Natural killer cell (primary cell): ENCODE measurements around the gene MCCC2. TPM values are rescaled to one million over a fixed set of nuclear protein-coding genes. Genes with fewer than 3 reads are reported as not detected.
"Not testable (repeated sequence)": the region's sequence is repeated elsewhere in the genome, so short reads cannot be mapped to it uniquely, and the experiment has no call there.

ENCODE experiments used
- ATAC-seq, 3 donors: fragments of 150-1000 bp in 2 of 3; fragments of 200-7000 bp in 1 of 3; cut with Tn5 transposase; 1 replicate in 1 of 3; 2 replicates in 2 of 3; pipeline ENCODE4 v1.10.0; 2021; ENCODE audit warnings: mild to moderate bottlenecking in 2 of 3, moderate library complexity in 2 of 3
- DNase-seq, 2 donors: peaks; one replicate each; pipeline versions ENCODE4 v3.0.0 to v3.0.0-alpha.2; 2013 to 2021; ENCODE audit warnings: mixed read lengths in 1 of 2
- H3K27ac ChIP-seq: one replicate; pipeline ENCODE4 v1.5.1; 2013; ENCODE audit warnings: mild to moderate bottlenecking, low read length
- H3K27me3 ChIP-seq: one replicate; pipeline ENCODE4 v1.6.1; 2013; ENCODE audit warnings: low read length; ENCODE audit not compliant: control insufficient read depth, insufficient read depth
- H3K36me3 ChIP-seq: one replicate; pipeline ENCODE4 v1.6.1; 2013; ENCODE audit warnings: low read length; ENCODE audit not compliant: control insufficient read depth, insufficient read depth
- H3K4me1 ChIP-seq: one replicate; pipeline ENCODE4 v1.6.1; 2013; ENCODE audit warnings: low read length; ENCODE audit not compliant: control insufficient read depth, insufficient read depth
- H3K4me3 ChIP-seq: one replicate; pipeline ENCODE4 v1.5.1; 2013; ENCODE audit warnings: low read length
- H3K9me3 ChIP-seq: one replicate; pipeline ENCODE4 v1.6.1; 2013; ENCODE audit warnings: low read length; ENCODE audit not compliant: control insufficient read depth, insufficient read depth
- H3K27ac Mint-ChIP-seq, 2 donors: one replicate each; pipeline ENCODE4 v1.8.0; 2022; ENCODE audit warnings: mild to moderate bottlenecking in 2 of 2, mixed read lengths in 2 of 2, moderate library complexity in 1 of 2
- H3K27me3 Mint-ChIP-seq, 2 donors: one replicate each; pipeline ENCODE4 v1.8.0; 2022; ENCODE audit warnings: low read depth in 2 of 2, mixed read lengths in 2 of 2
- H3K36me3 Mint-ChIP-seq: one replicate; pipeline ENCODE4 v1.8.0; 2022; ENCODE audit warnings: mixed read lengths
- H3K4me1 Mint-ChIP-seq, 2 donors: one replicate each; pipeline ENCODE4 v1.8.0; 2022; ENCODE audit warnings: mixed read lengths in 2 of 2
- H3K4me3 Mint-ChIP-seq: one replicate; pipeline ENCODE4 v1.8.0; 2022; ENCODE audit warnings: mild to moderate bottlenecking, moderate library complexity, mixed read lengths
- H3K9me3 Mint-ChIP-seq, 2 donors: one replicate each; pipeline ENCODE4 v1.8.0; 2022; ENCODE audit warnings: mixed read lengths in 2 of 2
- WGBS: methylation state at CpG from one replicate; pipeline ENCODE4 v1.1.7; 2013; ENCODE audit warnings: missing lambda C conversion rate; ENCODE audit not compliant: insufficient coverage; 5-methylcytosine and 5-hydroxymethylcytosine counted together
- intact Hi-C: fragments of 100-400 bp; cut with micrococcal nuclease; formaldehyde crosslinking; loops from one replicate; pipeline ENCODE4 v1.14.2; 2022
- total RNA-seq, 4 donors: library from RNA; stranded (reverse); fragments of 120-200 nt in 1 of 4; gene quantifications; one replicate each; pipeline versions ENCODE4 v1.2.3 to v1.2.4, GENCODE V29; 2013 to 2022
- TF ChIP-seq, protein P1 (sequence below): fragments of 200-600 bp; IDR thresholded peaks from one replicate; pipeline ENCODE4 v1.8.0; 2022; ENCODE audit warnings: antibody characterized with exemption

Gene MCCC2
- total RNA-seq, 3 donors from 2014 or later (not counting 1 experiment from before 2014, with no cell fraction given) = 23.3 to 35.2 (median 32.5) TPM

DNA sequence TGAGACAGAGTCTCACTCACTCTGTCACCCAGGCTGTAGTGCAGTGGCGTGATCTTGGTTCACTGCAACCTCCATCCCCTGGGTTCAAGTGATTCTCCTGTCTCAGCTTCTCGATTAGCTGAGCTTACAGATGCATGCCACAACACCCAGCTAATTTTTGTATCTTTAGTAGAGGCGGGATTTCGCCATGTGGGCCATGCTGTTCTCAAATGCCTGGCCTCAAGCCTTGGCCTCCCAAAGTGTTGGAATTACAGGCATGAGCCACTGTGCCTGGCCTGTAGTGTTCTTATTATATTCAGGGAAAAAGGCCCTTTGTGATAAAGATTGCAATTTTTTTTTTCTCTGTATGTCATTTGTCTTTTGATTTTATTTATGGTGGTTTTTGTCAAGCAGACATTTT, 24.0 kb upstream of the MCCC2 start:
- H3K4me1 Mint-ChIP-seq = no peaks in the 10 kb centered on the region
- Histone ChIP-seq H3K36me3 (peaks cover 52% of the 10 kb centered on the region), H3K4me3 (no peak overlapping the region), H3K4me1 (no peaks in the 10 kb centered on the region), H3K27ac (no peak overlapping the region), H3K9me3 (no peaks in the 10 kb centered on the region), H3K27me3 (no peaks in the 10 kb centered on the region)
- TF ChIP-seq, protein P1, sequence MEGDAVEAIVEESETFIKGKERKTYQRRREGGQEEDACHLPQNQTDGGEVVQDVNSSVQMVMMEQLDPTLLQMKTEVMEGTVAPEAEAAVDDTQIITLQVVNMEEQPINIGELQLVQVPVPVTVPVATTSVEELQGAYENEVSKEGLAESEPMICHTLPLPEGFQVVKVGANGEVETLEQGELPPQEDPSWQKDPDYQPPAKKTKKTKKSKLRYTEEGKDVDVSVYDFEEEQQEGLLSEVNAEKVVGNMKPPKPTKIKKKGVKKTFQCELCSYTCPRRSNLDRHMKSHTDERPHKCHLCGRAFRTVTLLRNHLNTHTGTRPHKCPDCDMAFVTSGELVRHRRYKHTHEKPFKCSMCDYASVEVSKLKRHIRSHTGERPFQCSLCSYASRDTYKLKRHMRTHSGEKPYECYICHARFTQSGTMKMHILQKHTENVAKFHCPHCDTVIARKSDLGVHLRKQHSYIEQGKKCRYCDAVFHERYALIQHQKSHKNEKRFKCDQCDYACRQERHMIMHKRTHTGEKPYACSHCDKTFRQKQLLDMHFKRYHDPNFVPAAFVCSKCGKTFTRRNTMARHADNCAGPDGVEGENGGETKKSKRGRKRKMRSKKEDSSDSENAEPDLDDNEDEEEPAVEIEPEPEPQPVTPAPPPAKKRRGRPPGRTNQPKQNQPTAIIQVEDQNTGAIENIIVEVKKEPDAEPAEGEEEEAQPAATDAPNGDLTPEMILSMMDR = no peak
- H3K9me3 Mint-ChIP-seq = no peaks in the 10 kb centered on the region
- no peak overlapping the region for H3K27ac Mint-ChIP-seq
- H3K36me3 Mint-ChIP-seq = no peaks in the 10 kb centered on the region
- no peak for ATAC-seq
- DNase-seq = no peak
- no peak overlapping the region for H3K4me3 Mint-ChIP-seq
- H3K27me3 Mint-ChIP-seq = no peaks in the 10 kb centered on the region
- intact Hi-C loops = no loop called here
- WGBS = 100% methylated on average over 4 of the region's 4 CpGs

DNA sequence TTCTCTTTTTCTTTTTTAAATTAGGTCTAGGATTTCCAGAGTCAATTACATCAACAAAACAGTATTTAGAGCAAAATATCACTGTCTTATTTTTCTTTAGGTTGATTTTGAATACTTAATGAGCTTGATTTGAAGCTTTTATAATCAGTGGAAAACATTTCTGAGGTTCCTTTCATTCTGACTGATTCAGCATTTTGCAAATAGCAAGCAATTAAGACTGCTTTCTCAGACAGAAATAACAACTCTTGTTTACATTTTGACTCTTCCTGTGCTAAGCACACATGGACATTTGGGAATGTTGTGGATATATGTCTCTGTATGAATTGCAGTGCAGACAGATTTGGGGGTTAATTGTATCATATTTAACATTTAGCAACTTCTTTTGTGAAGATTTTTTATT, 22.2 kb upstream of the MCCC2 start:
- H3K9me3 Mint-ChIP-seq = no peaks in the 10 kb centered on the region
- H3K4me3 Mint-ChIP-seq = no peak overlapping the region
- TF ChIP-seq, protein P1 = no peak

DNA sequence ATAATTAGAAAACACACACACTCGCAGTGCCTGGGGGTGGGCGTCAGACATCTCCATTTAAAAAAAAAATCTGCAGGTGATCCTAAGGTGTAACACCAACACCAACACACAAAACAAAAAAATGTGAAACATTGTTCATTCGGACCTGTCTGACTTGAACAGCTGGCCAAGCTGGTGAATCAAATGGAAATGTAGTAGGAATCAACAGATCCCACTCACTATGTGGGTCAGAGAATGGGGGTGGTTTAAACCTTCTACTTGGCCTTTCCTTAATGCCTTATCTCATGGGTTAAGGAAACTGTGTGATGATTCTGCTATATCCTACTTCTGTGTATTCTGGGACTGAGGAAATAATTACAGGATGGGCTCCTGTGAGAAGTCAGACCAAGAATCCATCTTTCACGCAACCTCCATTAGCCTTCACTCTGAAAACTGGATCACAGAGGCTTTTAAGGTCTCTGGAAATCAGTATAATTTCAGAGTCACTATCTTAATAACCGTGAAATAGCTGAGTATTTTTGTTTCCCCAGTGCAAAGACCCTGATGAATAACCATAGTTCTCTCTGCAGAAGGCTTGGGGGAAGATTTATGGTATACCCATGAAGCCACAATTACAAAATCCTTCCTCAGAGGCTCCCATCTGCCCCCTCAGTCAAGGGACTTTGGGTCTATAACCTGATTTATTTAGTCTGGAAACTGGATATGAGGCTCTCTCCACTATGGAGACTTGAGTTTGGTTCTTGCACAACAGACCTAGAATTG, 17.2 kb upstream of the MCCC2 start:
- Histone ChIP-seq H3K36me3 (peaks cover 15% of the 10 kb centered on the region), H3K27ac (no peak overlapping the region), H3K27me3 (no peaks in the 10 kb centered on the region), H3K4me3 (no peak overlapping the region), H3K9me3 (no peaks in the 10 kb centered on the region), H3K4me1 (no peaks in the 10 kb centered on the region)
- 92% methylated on average over 4 of the region's 5 CpGs for WGBS
- TF ChIP-seq, protein P1 = no peak
- Mint-ChIP-seq H3K9me3 (no peaks in the 10 kb centered on the region), H3K4me1 (no peaks in the 10 kb centered on the region), H3K4me3 (no peak overlapping the region), H3K27ac (no peak overlapping the region), H3K27me3 (no peaks in the 10 kb centered on the region), H3K36me3 (no peaks in the 10 kb centered on the region)
- DNase-seq (no peak), ATAC-seq (no peak)
- intact Hi-C loops = no loop called here

More for the DNA sequence above, 22.2 kb upstream of the MCCC2 start:
- H3K36me3 ChIP-seq = peaks cover 45% of the 10 kb centered on the region
- no peaks in the 10 kb centered on the region for H3K36me3 Mint-ChIP-seq
- no peaks in the 10 kb centered on the region for H3K4me1 Mint-ChIP-seq
- DNase-seq (no peak), ATAC-seq (no peak)
- H3K4me1 ChIP-seq = no peaks in the 10 kb centered on the region
- H3K27me3 ChIP-seq = no peaks in the 10 kb centered on the region
- no peak overlapping the region for H3K27ac Mint-ChIP-seq
- H3K27ac ChIP-seq = no peak overlapping the region
- no peaks in the 10 kb centered on the region for H3K27me3 Mint-ChIP-seq
- H3K4me3 ChIP-seq = no peak overlapping the region
- intact Hi-C loops = no loop called here
- no peaks in the 10 kb centered on the region for H3K9me3 ChIP-seq

DNA sequence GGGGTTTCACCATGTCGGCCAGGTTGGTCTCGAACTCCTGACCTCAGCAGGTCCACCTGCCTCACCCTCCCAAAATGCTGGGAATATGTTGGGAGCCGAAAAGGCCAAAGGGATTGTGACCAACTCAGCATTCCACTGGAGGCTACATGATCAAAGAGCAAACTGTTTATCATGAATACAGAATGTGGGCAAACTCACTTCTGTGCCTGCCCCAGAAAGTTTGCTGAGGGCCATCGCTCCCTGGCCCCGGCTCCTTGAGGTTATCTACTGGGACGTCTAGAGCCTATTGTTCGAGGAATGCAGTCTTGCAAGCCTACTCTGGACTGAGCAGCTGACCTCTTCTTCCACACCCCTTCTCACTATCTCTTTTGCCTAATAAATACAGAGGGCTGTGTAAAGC, 15.3 kb upstream of the MCCC2 start:
- H3K27me3 ChIP-seq, H3K36me3 ChIP-seq, DNase-seq, ATAC-seq, H3K27ac Mint-ChIP-seq, H3K36me3 Mint-ChIP-seq, H3K4me1 Mint-ChIP-seq, H3K27ac ChIP-seq, intact Hi-C loops, H3K9me3 ChIP-seq, H3K27me3 Mint-ChIP-seq, H3K9me3 Mint-ChIP-seq, H3K4me3 ChIP-seq, H3K4me1 ChIP-seq, H3K4me3 Mint-ChIP-seq: not testable (repeated sequence)
- WGBS = 94% methylated on average over 7 of the region's 7 CpGs
